Endothelial cell (in vitro differentiated cells): Measurements from ENCODE around the gene AQP7. TPM values are rescaled to one million over a fixed set of nuclear protein-coding genes. Genes with fewer than 3 reads are reported as not detected.

Source experiments
- DNase-seq: peaks from one replicate; pipeline ENCODE4 v3.0.0; 2021; ENCODE audit warnings: low spot score
- H3K27ac Mint-ChIP-seq: one replicate; pipeline ENCODE4 v1.8.0; 2021; ENCODE audit warnings: mixed read lengths, inconsistent platforms; ENCODE audit not compliant: unreplicated experiment
- H3K27me3 Mint-ChIP-seq: one replicate; pipeline ENCODE4 v1.8.0; 2021; ENCODE audit warnings: mild to moderate bottlenecking, moderate library complexity, mixed read lengths, inconsistent platforms; ENCODE audit not compliant: unreplicated experiment
- H3K36me3 Mint-ChIP-seq: one replicate; pipeline ENCODE4 v1.8.0; 2021; ENCODE audit warnings: mild to moderate bottlenecking, low read depth, mixed read lengths, inconsistent platforms; ENCODE audit not compliant: unreplicated experiment
- H3K4me1 Mint-ChIP-seq: one replicate; pipeline ENCODE4 v1.8.0; 2021; ENCODE audit warnings: mild to moderate bottlenecking, mixed read lengths, inconsistent platforms; ENCODE audit not compliant: unreplicated experiment
- H3K4me3 Mint-ChIP-seq: one replicate; pipeline ENCODE4 v1.8.0; 2021; ENCODE audit warnings: mild to moderate bottlenecking, mixed read lengths, inconsistent platforms; ENCODE audit not compliant: unreplicated experiment
- H3K9me3 Mint-ChIP-seq: one replicate; pipeline ENCODE4 v1.8.0; 2021; ENCODE audit warnings: mixed read lengths, inconsistent platforms; ENCODE audit not compliant: unreplicated experiment
- total RNA-seq: library from RNA; stranded (reverse); fragmentation: NEBNext Ultra II Directional; extraction: Animal tissue kit (Norgen Biotek cat#: 25700); gene quantifications from one replicate; pipeline ENCODE4 v1.2.1, GENCODE V29; 2021; ENCODE audit not compliant: unreplicated experiment
- TF ChIP-seq, protein P1 (sequence below): fragments of 200-600 bp; sonication (generic); IDR thresholded peaks from one replicate; pipeline ENCODE4 v1.5.0; 2021; ENCODE audit warnings: antibody characterized with exemption; ENCODE audit not compliant: unreplicated experiment

AQP7 gene
- total RNA-seq, 1 donor from 2014 or later = 0.64 TPM

DNA sequence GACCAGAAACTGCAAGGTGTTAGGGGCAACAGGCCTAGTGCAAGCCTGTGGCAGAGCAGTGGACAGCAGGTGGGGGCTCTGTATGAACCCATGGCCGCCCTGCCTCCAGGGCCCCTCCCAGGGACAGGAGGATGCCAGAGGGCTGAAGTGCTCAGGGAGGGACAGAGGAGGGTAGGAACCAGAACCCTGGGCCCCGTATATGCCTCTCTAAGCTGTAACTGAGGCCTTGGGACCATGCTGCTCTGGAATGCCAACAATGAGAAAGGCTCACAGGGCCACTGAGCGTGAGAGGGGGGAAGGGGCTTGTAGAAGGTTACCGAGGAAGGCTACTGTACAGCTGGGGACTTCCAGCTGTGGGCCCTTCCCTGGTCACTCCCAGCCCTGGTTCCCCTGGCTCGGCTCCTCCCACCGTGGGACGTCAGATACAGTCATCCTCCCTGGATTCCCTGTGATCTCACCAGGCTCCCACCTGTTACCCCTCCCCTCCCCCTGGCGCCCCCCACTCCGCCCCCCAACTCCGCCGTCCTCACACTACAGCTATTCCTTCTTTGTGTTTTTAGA, 21.1 kb downstream of the AQP7 start:
- no peak for DNase-seq

DNA sequence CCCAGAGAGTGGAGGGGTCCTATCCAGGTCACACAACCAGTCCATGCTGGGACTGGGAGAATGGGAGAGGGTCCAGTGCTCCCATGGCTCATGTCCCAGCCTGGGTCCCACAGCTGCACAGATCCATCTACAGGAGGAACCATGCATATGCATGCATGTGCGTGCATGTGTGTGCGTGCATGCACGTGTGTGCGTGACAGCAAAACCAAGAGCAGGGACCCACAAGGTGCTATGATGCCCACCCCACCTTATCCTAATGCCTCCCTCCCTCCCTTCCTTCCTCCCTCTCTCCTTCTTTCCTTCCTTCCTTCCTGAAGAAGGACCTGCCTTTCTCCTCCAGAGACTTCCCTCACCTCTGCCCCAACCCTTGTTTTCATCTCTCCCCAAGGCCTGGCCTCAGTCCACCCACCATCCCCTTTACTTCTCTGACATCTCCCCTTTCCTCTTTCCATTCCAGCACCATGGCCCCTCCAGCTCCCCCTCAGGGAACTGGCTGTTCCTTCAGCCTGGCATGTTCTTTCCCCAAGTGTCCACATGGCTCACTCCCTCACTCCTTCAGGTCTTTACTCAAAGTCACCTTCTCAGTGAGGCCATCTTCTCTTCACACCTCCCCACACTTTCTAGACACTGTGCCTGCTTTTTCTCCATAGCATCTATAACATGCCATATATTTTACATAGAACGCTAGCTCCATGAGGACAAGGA, 21.8 kb downstream of the AQP7 start:
- Mint-ChIP-seq H3K36me3 (peaks cover 9% of the 10 kb centered on the region), H3K9me3 (no peaks in the 10 kb centered on the region), H3K27me3 (peaks cover 18% of the 10 kb centered on the region), H3K4me1 (peaks cover 35% of the 10 kb centered on the region), H3K4me3 (no peak overlapping the region), H3K27ac (no peak overlapping the region)
- DNase-seq = no peak
- TF ChIP-seq, protein P1, sequence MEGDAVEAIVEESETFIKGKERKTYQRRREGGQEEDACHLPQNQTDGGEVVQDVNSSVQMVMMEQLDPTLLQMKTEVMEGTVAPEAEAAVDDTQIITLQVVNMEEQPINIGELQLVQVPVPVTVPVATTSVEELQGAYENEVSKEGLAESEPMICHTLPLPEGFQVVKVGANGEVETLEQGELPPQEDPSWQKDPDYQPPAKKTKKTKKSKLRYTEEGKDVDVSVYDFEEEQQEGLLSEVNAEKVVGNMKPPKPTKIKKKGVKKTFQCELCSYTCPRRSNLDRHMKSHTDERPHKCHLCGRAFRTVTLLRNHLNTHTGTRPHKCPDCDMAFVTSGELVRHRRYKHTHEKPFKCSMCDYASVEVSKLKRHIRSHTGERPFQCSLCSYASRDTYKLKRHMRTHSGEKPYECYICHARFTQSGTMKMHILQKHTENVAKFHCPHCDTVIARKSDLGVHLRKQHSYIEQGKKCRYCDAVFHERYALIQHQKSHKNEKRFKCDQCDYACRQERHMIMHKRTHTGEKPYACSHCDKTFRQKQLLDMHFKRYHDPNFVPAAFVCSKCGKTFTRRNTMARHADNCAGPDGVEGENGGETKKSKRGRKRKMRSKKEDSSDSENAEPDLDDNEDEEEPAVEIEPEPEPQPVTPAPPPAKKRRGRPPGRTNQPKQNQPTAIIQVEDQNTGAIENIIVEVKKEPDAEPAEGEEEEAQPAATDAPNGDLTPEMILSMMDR = no peak

More for the DNA sequence above, 21.1 kb downstream of the AQP7 start:
- Mint-ChIP-seq H3K4me1 (peaks cover 28% of the 10 kb centered on the region), H3K27ac (no peak overlapping the region), H3K9me3 (no peaks in the 10 kb centered on the region), H3K4me3 (no peak overlapping the region), H3K27me3 (peaks cover 15% of the 10 kb centered on the region), H3K36me3 (peaks cover 9% of the 10 kb centered on the region)
- TF ChIP-seq, protein P1 = no peak

DNA sequence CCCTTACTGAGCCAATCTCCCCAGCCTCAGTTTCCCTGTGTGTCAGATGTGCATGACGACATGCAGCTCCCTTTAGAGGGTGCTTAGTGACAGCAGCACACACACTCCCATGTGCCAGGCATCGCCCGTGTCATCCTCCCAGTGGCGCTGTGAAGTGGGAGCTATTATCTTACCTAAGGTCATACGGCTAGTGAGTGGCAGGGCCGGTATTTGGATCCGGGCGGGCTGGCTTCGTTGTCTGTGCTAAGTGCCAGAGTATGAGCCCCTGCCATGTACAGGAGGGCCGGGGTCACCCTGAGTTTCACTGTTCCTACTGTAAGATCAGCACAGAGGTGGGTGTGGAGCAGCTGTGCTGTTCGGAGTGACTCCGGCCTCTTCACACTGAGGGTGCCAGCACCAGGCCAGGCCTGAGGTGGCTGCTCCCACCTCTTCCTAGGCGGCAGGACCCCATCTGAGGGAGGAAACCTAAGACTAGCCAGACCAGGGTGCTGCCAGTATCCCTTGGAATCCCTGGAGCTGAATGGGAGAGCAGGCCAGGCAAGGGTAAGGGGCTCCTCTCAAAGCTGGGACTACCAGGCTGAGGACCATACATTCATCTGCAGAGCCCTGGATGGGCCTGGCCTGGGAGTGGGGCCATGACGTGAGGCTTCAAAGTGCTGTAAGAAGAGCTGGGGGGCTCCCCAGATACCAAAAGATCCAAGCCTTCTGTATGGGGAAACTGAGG, 22.5 kb downstream of the AQP7 start:
- Mint-ChIP-seq H3K36me3 (peaks cover 9% of the 10 kb centered on the region), H3K27me3 (peaks cover 20% of the 10 kb centered on the region), H3K4me3 (no peak overlapping the region), H3K9me3 (no peaks in the 10 kb centered on the region), H3K27ac (no peak overlapping the region), H3K4me1 (peaks cover 39% of the 10 kb centered on the region)
- TF ChIP-seq, protein P1 = no peak
- DNase-seq = no peak

DNA sequence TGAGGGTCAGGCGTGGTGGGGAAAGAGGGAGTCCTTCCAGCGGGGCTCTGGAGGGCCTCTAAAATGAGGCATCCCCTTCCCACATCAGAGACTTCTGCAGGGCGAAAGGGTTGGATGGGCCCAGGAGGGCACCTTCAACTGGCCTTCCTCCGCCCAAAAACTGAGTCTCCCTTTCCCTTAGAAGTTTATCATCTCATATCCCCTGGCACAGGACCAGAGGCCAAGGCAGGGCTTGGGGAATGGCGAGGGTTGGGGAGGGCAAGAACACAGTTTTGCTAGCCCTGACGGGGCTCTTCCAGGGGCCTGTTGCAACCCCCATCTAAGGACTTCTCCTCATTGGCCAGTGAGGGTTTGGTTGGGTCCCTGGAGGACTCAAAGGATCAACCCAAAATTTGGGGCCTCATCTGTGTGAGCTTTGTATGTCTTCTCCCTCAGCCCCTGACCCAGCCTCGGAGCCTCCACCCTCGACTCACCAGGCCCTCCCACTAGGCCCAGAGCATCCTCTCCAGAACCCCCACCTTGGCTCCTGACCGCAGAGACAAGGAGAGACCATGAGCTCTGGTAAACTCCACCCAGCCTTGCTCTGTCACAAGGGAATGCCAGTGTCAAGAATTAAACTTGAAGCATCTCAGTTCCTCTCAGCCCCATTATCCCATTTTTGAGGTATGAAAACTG, 24.1 kb downstream of the AQP7 start:
- Mint-ChIP-seq H3K27me3 (peaks cover 16% of the 10 kb centered on the region), H3K4me3 (no peak overlapping the region), H3K27ac (no peak overlapping the region), H3K9me3 (no peaks in the 10 kb centered on the region), H3K4me1 (peaks cover 41% of the 10 kb centered on the region), H3K36me3 (peaks cover 9% of the 10 kb centered on the region)
- TF ChIP-seq, protein P1 = no peak
- no peak for DNase-seq
